Measurements from ENCODE around the gene MEG3.
"Not testable (repeated sequence)": the region's sequence is repeated elsewhere in the genome, so short reads cannot be mapped to it uniquely, and the experiment has no call there.

The MEG3 gene

GRCh38 chr14:100789460-100790417, 36.2 kb upstream of the MEG3 start:
- DNase-seq = no peak

- DNase-seq = no peak
These were observed 35.2 kb upstream of the MEG3 start for GRCh38 chr14:100790502-100791347.

GRCh38 chr14:100791348-100791735, 34.6 kb upstream of the MEG3 start:
- no peak for DNase-seq

GRCh38 chr14:100791995-100792394, 33.9 kb upstream of the MEG3 start:
- DNase-seq = no peak

- no peak for DNase-seq
These were observed 29.0 kb upstream of the MEG3 start for GRCh38 chr14:100796946-100797345.

- no peak for DNase-seq
These were observed 25.9 kb upstream of the MEG3 start for GRCh38 chr14:100800041-100800440.

GRCh38 chr14:100801433-100801832, 24.5 kb upstream of the MEG3 start:
- DNase-seq = not testable (repeated sequence)

- no peak for DNase-seq
These were observed 23.7 kb upstream of the MEG3 start for GRCh38 chr14:100802179-100802578.

- no peak for DNase-seq
These were observed 23.2 kb upstream of the MEG3 start for GRCh38 chr14:100802766-100803165.

- DNase-seq = no peak
These were observed 22.7 kb upstream of the MEG3 start for GRCh38 chr14:100803226-100803625.

GRCh38 chr14:100803676-100804075, 22.2 kb upstream of the MEG3 start:
- no peak for DNase-seq

- no peak for DNase-seq
These were observed 21.8 kb upstream of the MEG3 start for GRCh38 chr14:100804138-100804537.

- DNase-seq = no peak
These were observed 21.2 kb upstream of the MEG3 start for GRCh38 chr14:100804558-100805309.

GRCh38 chr14:100806386-100806785, 19.5 kb upstream of the MEG3 start:
- DNase-seq = no peak

GRCh38 chr14:100807496-100807895, 18.4 kb upstream of the MEG3 start:
- no peak for DNase-seq

- DNase-seq = no peak
These were observed 17.8 kb upstream of the MEG3 start for GRCh38 chr14:100807979-100808734.

- DNase-seq = no peak
These were observed 15.5 kb upstream of the MEG3 start for GRCh38 chr14:100810435-100810834.

GRCh38 chr14:100810861-100811461, 15.0 kb upstream of the MEG3 start:
- no peak for DNase-seq

- DNase-seq = no peak
These were observed 12.6 kb upstream of the MEG3 start for GRCh38 chr14:100813291-100813690.

- no peak for DNase-seq
These were observed 10.2 kb upstream of the MEG3 start for GRCh38 chr14:100815478-100816285.
